Ovary (tissue), 3 donors: ENCODE measurements around the gene CSNK1G2.

Experiments
- CTCF ChIP-seq, 3 donors: fragments of 450-650 bp in 2 of 3; fragments of 200-600 bp in 1 of 3; IDR thresholded peaks; one replicate each; pipeline versions ENCODE4 v1.5.1 to v1.8.0; 2016 to 2022; ENCODE audit warnings: antibody characterized with exemption in 3 of 3, mild to moderate bottlenecking in 1 of 3
- POLR2A ChIP-seq: fragments of 450-650 bp; IDR thresholded peaks from one replicate; pipeline ENCODE4 v1.6.1; 2017; ENCODE audit warnings: antibody characterized with exemption, mild to moderate bottlenecking, moderate library complexity
- donor health status: DM: no; HTN: no; CAD: no.

GRCh38 chr19:1954532-1954933 lies 13.6 kb downstream of the CSNK1G2 start:
- TF ChIP-seq CTCF (IDR thresholded peaks at IDR 0.05): no peak
- no peak for TF ChIP-seq POLR2A
